ENCODE measurements around the gene TMEM174. TPM values are rescaled to one million over a fixed set of nuclear protein-coding genes. Genes with fewer than 3 reads are reported as not detected.

Gene TMEM174
- total and polyA plus RNA-seq, 2 donors from 2014 or later, result 1.1 to 59.0 TPM

- H3K27me3 ChIP-seq (ENCODE audit: control insufficient read depth, insufficient read depth, low read length), result no peaks in the 10 kb centered on the region
- no peaks in the 10 kb centered on the region for H3K36me3 ChIP-seq (ENCODE audit: control insufficient read depth in 2 of 3, insufficient read depth in 3 of 3, low read length in 3 of 3)
- H3K9ac ChIP-seq (ENCODE audit: low read length in 3 of 3), result no peak overlapping the region
- no peak overlapping the region for H3K4me3 ChIP-seq (ENCODE audit: low read length in 3 of 3)
- H3K9me3 ChIP-seq (ENCODE audit: control insufficient read depth in 2 of 3, insufficient read depth in 1 of 3, low read length in 3 of 3), result peaks cover 0 to 3% (median 0%) of the 10 kb centered on the region in 3 donors
- no peak for DNase-seq
- H3K27ac ChIP-seq (ENCODE audit: low read depth in 2 of 2, low read length in 2 of 2), result no peak overlapping the region
- no peak for FAIRE-seq
- H3K4me1 ChIP-seq (ENCODE audit: control insufficient read depth in 2 of 3, insufficient read depth in 2 of 3, low read depth in 1 of 3, low read length in 3 of 3), result peaks cover 0 to 3% (median 0%) of the 10 kb centered on the region in 3 donors
- TF ChIP-seq CTCF (IDR thresholded peaks at IDR 0.05; ENCODE audit: borderline replicate concordance, extremely low read depth, insufficient read depth), result no peak
- intact Hi-C loops (cut with DNase I), result loop anchor here (10.0 kb wide), 1 partner anchor 230 kb away; the partner anchor contains the start of gene FOXD1
These were observed 41.3 kb downstream of the TMEM174 start for GRCh38 chr5:73214306-73214705.

GRCh38 chr5:73214996-73215395 lies 42.0 kb downstream of the TMEM174 start:
- FAIRE-seq, result no peak

GRCh38 chr5:73215531-73215890 lies 42.5 kb downstream of the TMEM174 start:
- intact Hi-C loops (cut with DNase I), result loop anchor here (10.0 kb wide), 1 partner anchor 229 kb away; the partner anchor contains the start of gene FOXD1
- H3K27me3 ChIP-seq (ENCODE audit: control insufficient read depth, insufficient read depth, low read length), result no peaks in the 10 kb centered on the region

More at GRCh38 chr5:73214996-73215395, 42.0 kb downstream of the TMEM174 start:
- Histone ChIP-seq H3K4me1 (ENCODE audit: control insufficient read depth in 2 of 3, insufficient read depth in 2 of 3, low read depth in 1 of 3, low read length in 3 of 3) (peaks cover 0 to 3% (median 0%) of the 10 kb centered on the region in 3 donors), H3K9ac (ENCODE audit: low read length in 3 of 3) (no peak overlapping the region), H3K27me3 (ENCODE audit: control insufficient read depth, insufficient read depth, low read length) (no peaks in the 10 kb centered on the region), H3K36me3 (ENCODE audit: control insufficient read depth in 2 of 3, insufficient read depth in 3 of 3, low read length in 3 of 3) (no peaks in the 10 kb centered on the region), H3K9me3 (ENCODE audit: control insufficient read depth in 2 of 3, insufficient read depth in 1 of 3, low read length in 3 of 3) (no peaks in the 10 kb centered on the region), H3K4me3 (ENCODE audit: low read length in 3 of 3) (no peak overlapping the region), H3K27ac (ENCODE audit: low read depth in 2 of 2, low read length in 2 of 2) (no peak overlapping the region)
- intact Hi-C loops (cut with DNase I), result loop anchor here (10.0 kb wide), 1 partner anchor 230 kb away; the partner anchor contains the start of gene FOXD1
- TF ChIP-seq CTCF (IDR thresholded peaks at IDR 0.05; ENCODE audit: borderline replicate concordance, extremely low read depth, insufficient read depth), result no peak
- peak in 3 of 5 donors; percentile 55 to 74 (median 55) for DNase-seq

More at GRCh38 chr5:73215531-73215890, 42.5 kb downstream of the TMEM174 start:
- TF ChIP-seq CTCF (IDR thresholded peaks at IDR 0.05; ENCODE audit: borderline replicate concordance, extremely low read depth, insufficient read depth), result no peak
- Histone ChIP-seq H3K36me3 (ENCODE audit: control insufficient read depth in 2 of 3, insufficient read depth in 3 of 3, low read length in 3 of 3) (no peaks in the 10 kb centered on the region), H3K9ac (ENCODE audit: low read length in 3 of 3) (no peak overlapping the region), H3K27ac (ENCODE audit: low read depth in 2 of 2, low read length in 2 of 2) (no peak overlapping the region), H3K4me3 (ENCODE audit: low read length in 3 of 3) (peak overlapping the region in 2 of 3 donors; percentile 32 to 58), H3K9me3 (ENCODE audit: control insufficient read depth in 2 of 3, insufficient read depth in 1 of 3, low read length in 3 of 3) (no peaks in the 10 kb centered on the region), H3K4me1 (ENCODE audit: control insufficient read depth in 2 of 3, insufficient read depth in 2 of 3, low read depth in 1 of 3, low read length in 3 of 3) (peaks cover 0 to 3% (median 0%) of the 10 kb centered on the region in 3 donors)
- FAIRE-seq (no peak), DNase-seq (peak in 3 of 5 donors; percentile 57 to 65 (median 65))

Data from kidney (tissue), 14 donors.